HCT116 (cell line): ENCODE results near the gene TLR7. TPM values are rescaled to one million over a fixed set of nuclear protein-coding genes. Genes with fewer than 3 reads are reported as not detected.

ENCODE experiments used
- ATAC-seq: fragments of 200-7000 bp; cut with Tn5 transposase; 2 replicates; pipeline ENCODE4 v1.9.1; 2020; ENCODE audit warnings: mild to moderate bottlenecking, moderate library complexity
- BruUV-seq: library from RNA; stranded (reverse); fragments of 400-500 nt; replicated peaks from 2 replicates; lab custom pipeline; 2021; lab: Mats Ljungman, UMichigan
- CTCF ChIA-PET: fragments of 300-600 bp; sonication (Branson Sonifier 250); formaldehyde crosslinking; loops from one replicate; lab custom pipeline; 2021; ENCODE audit warnings: antibody characterized with exemption; lab: Charles Lee
- POLR2A ChIA-PET: fragments of 300-600, 350-600 bp; sonication (Branson Sonifier 250); formaldehyde crosslinking; loops from one replicate; lab custom pipeline; 2021; ENCODE audit warnings: antibody characterized with exemption; lab: Charles Lee
- RAD21 ChIA-PET, 2 experiments: fragments of 300-600 bp; sonication (Branson Sonifier 250); formaldehyde crosslinking; loops; one replicate each; lab custom pipeline; 2023; ENCODE audit warnings: low total read pairs in 2 of 2; ENCODE audit not compliant: uncharacterized antibody in 2 of 2, unreplicated experiment in 2 of 2, low non-redundant PET in 1 of 2; lab: Charles Lee
- DNase-seq: peaks from one replicate; pipeline ENCODE4 v3.0.0-alpha.2; 2010; ENCODE audit warnings: low read depth, low spot score
- H2AFZ ChIP-seq: fragments of 200-600 bp; shearing (Covaris generic), sonication (generic); 2 replicates; pipeline ENCODE4 v1.6.1; 2017; ENCODE audit warnings: low read depth, mixed run types, mixed read lengths, antibody characterized with exemption, low read length; ENCODE audit not compliant: poor library complexity, severe bottlenecking
- H3K27ac ChIP-seq: 2 replicates; pipeline ENCODE4 v1.5.1; 2012; ENCODE audit warnings: low read depth, low read length
- H3K27me3 ChIP-seq: fragments of 200-600 bp; sonication (generic); 2 replicates; pipeline ENCODE4 v1.6.1; 2016; ENCODE audit warnings: mixed run types, low read length, mixed read lengths; ENCODE audit not compliant: insufficient read depth
- H3K36me3 ChIP-seq, 2 experiments: fragments of 200-500 bp in 1 of 2; fragments of 200-600 bp in 1 of 2; sonication (Bioruptor generic) in 1 of 2; sonication (generic) in 1 of 2; 2 replicates each; pipeline versions ENCODE4 v1.5.1 to v1.6.1; 2014 to 2016; ENCODE audit warnings: low read length in 2 of 2, inconsistent platforms in 1 of 2, mixed read lengths in 1 of 2, mixed run types in 1 of 2; ENCODE audit not compliant: insufficient read depth in 2 of 2, control insufficient read depth in 1 of 2
- H3K4me1 ChIP-seq, 2 experiments: fragments of 200-600 bp in 1 of 2; sonication (generic) in 1 of 2; 2 replicates each; pipeline versions ENCODE4 v1.5.1 to v1.6.1; 2012 to 2017; ENCODE audit warnings: low read length in 2 of 2, inconsistent platforms in 1 of 2, mild to moderate bottlenecking in 1 of 2, mixed read lengths in 1 of 2, mixed run types in 1 of 2, moderate library complexity in 1 of 2; ENCODE audit not compliant: insufficient read depth in 2 of 2, control insufficient read depth in 1 of 2
- H3K4me2 ChIP-seq: fragments of 200-600 bp; sonication (generic); 2 replicates; pipeline ENCODE4 v1.6.1; 2017; ENCODE audit warnings: mixed run types, low read length, mixed read lengths
- H3K4me3 ChIP-seq, 2 experiments: fragments of 200-600 bp in 1 of 2; sonication (generic) in 1 of 2; replicated peaks in 1 of 2; 2 replicates each; pipeline ENCODE4 v1.5.1; 2011 to 2016; ENCODE audit warnings: low read length in 2 of 2, control low read depth in 1 of 2, low read depth in 1 of 2, mild to moderate bottlenecking in 1 of 2, mixed read lengths in 1 of 2, mixed run types in 1 of 2
- H3K79me2 ChIP-seq: fragments of 200-600 bp; sonication (generic); 2 replicates; pipeline ENCODE4 v1.6.1; 2017; ENCODE audit warnings: mild to moderate bottlenecking, mixed run types, low read length, moderate library complexity, mixed read lengths; ENCODE audit not compliant: insufficient read depth
- H3K9ac ChIP-seq: fragments of 200-600 bp; sonication (generic); 2 replicates; pipeline ENCODE4 v1.6.1; 2016; ENCODE audit warnings: low read length, mixed read lengths
- H3K9me2 ChIP-seq: fragments of 200-600 bp; sonication (generic), shearing (Covaris generic); 2 replicates; pipeline ENCODE4 v1.6.1; 2017; ENCODE audit warnings: mixed run types, mild to moderate bottlenecking, moderate library complexity; ENCODE audit not compliant: insufficient read depth
- H3K9me3 ChIP-seq, 2 experiments: fragments of 200-500 bp in 1 of 2; fragments of 200-600 bp in 1 of 2; sonication (Bioruptor generic) in 1 of 2; sonication (generic) in 1 of 2; 2 replicates each; pipeline ENCODE4 v1.6.1; 2014 to 2017; ENCODE audit warnings: low read length in 2 of 2, mixed read lengths in 2 of 2, inconsistent platforms in 1 of 2, low read depth in 1 of 2, mild to moderate bottlenecking in 1 of 2, mixed run types in 1 of 2, moderate library complexity in 1 of 2; ENCODE audit not compliant: control insufficient read depth in 1 of 2, insufficient read depth in 1 of 2
- H4K20me1 ChIP-seq: fragments of 200-600 bp; sonication (generic), shearing (Covaris generic); 2 replicates; pipeline ENCODE4 v1.6.1; 2017; ENCODE audit warnings: mixed run types, mild to moderate bottlenecking, moderate library complexity; ENCODE audit not compliant: insufficient read depth
- CBX3 ChIP-seq: IDR thresholded peaks from 2 replicates; pipeline ENCODE4 v1.6.1; 2012; ENCODE audit warnings: low read depth
- EGR1 ChIP-seq: IDR thresholded peaks from 2 replicates; pipeline ENCODE4 v1.6.1; 2012; ENCODE audit warnings: low read depth
- EZH2 ChIP-seq: fragments of 200-600 bp; sonication (generic); IDR thresholded peaks from 2 replicates; pipeline ENCODE4 v1.6.1; 2017; ENCODE audit warnings: antibody characterized with exemption, mixed run types
- EZH2phosphoT487 ChIP-seq: fragments of 200-600 bp; IDR thresholded peaks from 2 replicates; pipeline ENCODE4 v1.6.1; 2018; ENCODE audit warnings: antibody characterized with exemption, borderline replicate concordance
- FOSL1 ChIP-seq: IDR thresholded peaks from 2 replicates; pipeline ENCODE4 v1.6.1; 2012; ENCODE audit warnings: low read depth
- JUND ChIP-seq: IDR thresholded peaks from 2 replicates; pipeline ENCODE4 v1.6.1; 2012
- POLR2A ChIP-seq: IDR thresholded peaks from 2 replicates; pipeline ENCODE4 v1.7.0; 2011; ENCODE audit warnings: borderline replicate concordance; ENCODE audit not compliant: insufficient read depth, insufficient read length; ENCODE audit errors: extremely low read depth
- POLR2AphosphoS5 ChIP-seq: IDR thresholded peaks from 2 replicates; pipeline ENCODE4 v1.6.1; 2011; ENCODE audit warnings: mild to moderate bottlenecking, low read depth, low read length, moderate library complexity
- RAD21 ChIP-seq: IDR thresholded peaks from 2 replicates; pipeline ENCODE4 v1.6.1; 2012; ENCODE audit warnings: low read depth, mild to moderate bottlenecking
- SIN3A ChIP-seq: IDR thresholded peaks from 2 replicates; pipeline ENCODE4 v1.6.1; 2012; ENCODE audit warnings: low read depth
- SP1 ChIP-seq: IDR thresholded peaks from 2 replicates; pipeline ENCODE4 v1.6.1; 2012; ENCODE audit warnings: low read depth
- TCF7L2 ChIP-seq: IDR thresholded peaks from 2 replicates; pipeline ENCODE4 v1.7.0; 2011; ENCODE audit warnings: borderline replicate concordance, inconsistent platforms; ENCODE audit not compliant: insufficient read depth, insufficient read length; ENCODE audit errors: extremely low read depth
- YY1 ChIP-seq: IDR thresholded peaks from 2 replicates; pipeline ENCODE4 v1.6.1; 2011; ENCODE audit warnings: low read length, low read depth, moderate library complexity, mild to moderate bottlenecking; ENCODE audit not compliant: insufficient replicate concordance; ENCODE audit errors: extremely low read depth
- ZNF274 ChIP-seq: fragments of 200-500 bp; sonication (Bioruptor generic); IDR thresholded peaks from 2 replicates; pipeline ENCODE4 v1.6.1; 2014; ENCODE audit warnings: mild to moderate bottlenecking, low read depth, low read length, inconsistent platforms
- intact Hi-C: fragments of 100-400 bp; cut with micrococcal nuclease; formaldehyde crosslinking; loops from 2 replicates; pipeline ENCODE4 v1.10.0; 2022
- total RNA-seq: library from RNA; stranded (reverse); gene quantifications from one replicate; pipeline ENCODE4 v1.2.1, GENCODE V29; 2021; ENCODE audit not compliant: unreplicated experiment
- TF ChIP-seq, protein P1 (sequence below): IDR thresholded peaks from 2 replicates; pipeline ENCODE4 v1.6.1; 2012; ENCODE audit warnings: low read depth
- TF ChIP-seq, protein P2 (sequence below), 3 experiments: fragments of 200-600 bp in 1 of 3; sonication (generic) in 1 of 3; IDR thresholded peaks in 2 of 3; conservative IDR thresholded peaks in 1 of 3; 2 replicates each; pipeline ENCODE4 v1.5.1; 2012 to 2017; ENCODE audit warnings: low read depth in 2 of 3, low read length in 2 of 3, antibody characterized with exemption in 1 of 3, borderline replicate concordance in 1 of 3, control low read depth in 1 of 3, mild to moderate bottlenecking in 1 of 3, mixed read lengths in 1 of 3, mixed run types in 1 of 3, moderate library complexity in 1 of 3; ENCODE audit not compliant: insufficient read depth in 1 of 3
- TF ChIP-seq, protein P3 (sequence below): IDR thresholded peaks from 2 replicates; pipeline ENCODE4 v1.6.1; 2012

The TLR7 gene
- total RNA-seq, 1 experiment from 2014 or later, result not detected

DNA sequence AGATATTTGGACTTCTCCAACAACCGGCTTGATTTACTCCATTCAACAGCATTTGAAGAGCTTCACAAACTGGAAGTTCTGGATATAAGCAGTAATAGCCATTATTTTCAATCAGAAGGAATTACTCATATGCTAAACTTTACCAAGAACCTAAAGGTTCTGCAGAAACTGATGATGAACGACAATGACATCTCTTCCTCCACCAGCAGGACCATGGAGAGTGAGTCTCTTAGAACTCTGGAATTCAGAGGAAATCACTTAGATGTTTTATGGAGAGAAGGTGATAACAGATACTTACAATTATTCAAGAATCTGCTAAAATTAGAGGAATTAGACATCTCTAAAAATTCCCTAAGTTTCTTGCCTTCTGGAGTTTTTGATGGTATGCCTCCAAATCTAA is 20.3 kb downstream of the TLR7 start:
- ChIA-PET RAD21 (no interaction called here), CTCF (no interaction called here), POLR2A (no interaction called here)
- Histone ChIP-seq H3K9me2 (no peaks in the 10 kb centered on the region), H3K4me2 (no peak overlapping the region), H3K27me3 (no peaks in the 10 kb centered on the region), H3K27ac (no peak overlapping the region), H4K20me1 (no peaks in the 10 kb centered on the region), H3K36me3 (no peaks in the 10 kb centered on the region), H3K4me1 (no peaks in the 10 kb centered on the region), H3K9me3 (no peaks in the 10 kb centered on the region), H3K79me2 (no peaks in the 10 kb centered on the region), H3K9ac (no peak overlapping the region), H2AFZ (no peak overlapping the region), H3K4me3 (no peak overlapping the region)
- no peak for DNase-seq
- no peak for ATAC-seq
- no peak for TF ChIP-seq EZH2
- no peak for TF ChIP-seq POLR2AphosphoS5
- no peak for TF ChIP-seq ZNF274
- intact Hi-C loops, result no loop called here
- BruUV-seq, result no TSS peak

DNA sequence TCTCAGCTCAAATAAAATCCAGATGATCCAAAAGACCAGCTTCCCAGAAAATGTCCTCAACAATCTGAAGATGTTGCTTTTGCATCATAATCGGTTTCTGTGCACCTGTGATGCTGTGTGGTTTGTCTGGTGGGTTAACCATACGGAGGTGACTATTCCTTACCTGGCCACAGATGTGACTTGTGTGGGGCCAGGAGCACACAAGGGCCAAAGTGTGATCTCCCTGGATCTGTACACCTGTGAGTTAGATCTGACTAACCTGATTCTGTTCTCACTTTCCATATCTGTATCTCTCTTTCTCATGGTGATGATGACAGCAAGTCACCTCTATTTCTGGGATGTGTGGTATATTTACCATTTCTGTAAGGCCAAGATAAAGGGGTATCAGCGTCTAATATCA is 20.9 kb downstream of the TLR7 start:
- Histone ChIP-seq H3K27me3 (no peaks in the 10 kb centered on the region), H2AFZ (no peak overlapping the region), H3K4me1 (no peaks in the 10 kb centered on the region), H3K9ac (no peak overlapping the region), H3K9me3 (no peaks in the 10 kb centered on the region), H3K36me3 (no peaks in the 10 kb centered on the region), H4K20me1 (no peaks in the 10 kb centered on the region), H3K9me2 (no peaks in the 10 kb centered on the region), H3K4me3 (no peak overlapping the region), H3K79me2 (no peaks in the 10 kb centered on the region), H3K4me2 (no peak overlapping the region), H3K27ac (no peak overlapping the region)
- ChIA-PET POLR2A (no interaction called here), CTCF (no interaction called here), RAD21 (no interaction called here)
- no TSS peak for BruUV-seq
- DNase-seq (no peak), ATAC-seq (no peak)
- intact Hi-C loops, result no loop called here
- TF ChIP-seq TCF7L2 (no peak), YY1 (no peak), JUND (no peak), SIN3A (no peak), FOSL1 (no peak), SP1 (no peak), CBX3 (no peak), EGR1 (no peak), POLR2A (no peak), EZH2phosphoT487 (no peak), RAD21 (no peak)
- TF ChIP-seq, protein P1, sequence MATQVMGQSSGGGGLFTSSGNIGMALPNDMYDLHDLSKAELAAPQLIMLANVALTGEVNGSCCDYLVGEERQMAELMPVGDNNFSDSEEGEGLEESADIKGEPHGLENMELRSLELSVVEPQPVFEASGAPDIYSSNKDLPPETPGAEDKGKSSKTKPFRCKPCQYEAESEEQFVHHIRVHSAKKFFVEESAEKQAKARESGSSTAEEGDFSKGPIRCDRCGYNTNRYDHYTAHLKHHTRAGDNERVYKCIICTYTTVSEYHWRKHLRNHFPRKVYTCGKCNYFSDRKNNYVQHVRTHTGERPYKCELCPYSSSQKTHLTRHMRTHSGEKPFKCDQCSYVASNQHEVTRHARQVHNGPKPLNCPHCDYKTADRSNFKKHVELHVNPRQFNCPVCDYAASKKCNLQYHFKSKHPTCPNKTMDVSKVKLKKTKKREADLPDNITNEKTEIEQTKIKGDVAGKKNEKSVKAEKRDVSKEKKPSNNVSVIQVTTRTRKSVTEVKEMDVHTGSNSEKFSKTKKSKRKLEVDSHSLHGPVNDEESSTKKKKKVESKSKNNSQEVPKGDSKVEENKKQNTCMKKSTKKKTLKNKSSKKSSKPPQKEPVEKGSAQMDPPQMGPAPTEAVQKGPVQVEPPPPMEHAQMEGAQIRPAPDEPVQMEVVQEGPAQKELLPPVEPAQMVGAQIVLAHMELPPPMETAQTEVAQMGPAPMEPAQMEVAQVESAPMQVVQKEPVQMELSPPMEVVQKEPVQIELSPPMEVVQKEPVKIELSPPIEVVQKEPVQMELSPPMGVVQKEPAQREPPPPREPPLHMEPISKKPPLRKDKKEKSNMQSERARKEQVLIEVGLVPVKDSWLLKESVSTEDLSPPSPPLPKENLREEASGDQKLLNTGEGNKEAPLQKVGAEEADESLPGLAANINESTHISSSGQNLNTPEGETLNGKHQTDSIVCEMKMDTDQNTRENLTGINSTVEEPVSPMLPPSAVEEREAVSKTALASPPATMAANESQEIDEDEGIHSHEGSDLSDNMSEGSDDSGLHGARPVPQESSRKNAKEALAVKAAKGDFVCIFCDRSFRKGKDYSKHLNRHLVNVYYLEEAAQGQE, result no peak
- TF ChIP-seq, protein P2, sequence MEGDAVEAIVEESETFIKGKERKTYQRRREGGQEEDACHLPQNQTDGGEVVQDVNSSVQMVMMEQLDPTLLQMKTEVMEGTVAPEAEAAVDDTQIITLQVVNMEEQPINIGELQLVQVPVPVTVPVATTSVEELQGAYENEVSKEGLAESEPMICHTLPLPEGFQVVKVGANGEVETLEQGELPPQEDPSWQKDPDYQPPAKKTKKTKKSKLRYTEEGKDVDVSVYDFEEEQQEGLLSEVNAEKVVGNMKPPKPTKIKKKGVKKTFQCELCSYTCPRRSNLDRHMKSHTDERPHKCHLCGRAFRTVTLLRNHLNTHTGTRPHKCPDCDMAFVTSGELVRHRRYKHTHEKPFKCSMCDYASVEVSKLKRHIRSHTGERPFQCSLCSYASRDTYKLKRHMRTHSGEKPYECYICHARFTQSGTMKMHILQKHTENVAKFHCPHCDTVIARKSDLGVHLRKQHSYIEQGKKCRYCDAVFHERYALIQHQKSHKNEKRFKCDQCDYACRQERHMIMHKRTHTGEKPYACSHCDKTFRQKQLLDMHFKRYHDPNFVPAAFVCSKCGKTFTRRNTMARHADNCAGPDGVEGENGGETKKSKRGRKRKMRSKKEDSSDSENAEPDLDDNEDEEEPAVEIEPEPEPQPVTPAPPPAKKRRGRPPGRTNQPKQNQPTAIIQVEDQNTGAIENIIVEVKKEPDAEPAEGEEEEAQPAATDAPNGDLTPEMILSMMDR (IDR thresholded peaks at IDR 0.05 in 2 of 3, conservative IDR thresholded peaks at IDR 0.05 in 1 of 3; ENCODE audit: borderline replicate concordance in 1 of 3, insufficient read depth in 1 of 3, low read depth in 2 of 3, low read length in 2 of 3), result no peak
- TF ChIP-seq, protein P3, sequence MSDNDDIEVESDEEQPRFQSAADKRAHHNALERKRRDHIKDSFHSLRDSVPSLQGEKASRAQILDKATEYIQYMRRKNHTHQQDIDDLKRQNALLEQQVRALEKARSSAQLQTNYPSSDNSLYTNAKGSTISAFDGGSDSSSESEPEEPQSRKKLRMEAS, result no peak
